Measurements from ENCODE around the gene EIF2B5. TPM values are rescaled to one million over a fixed set of nuclear protein-coding genes. Genes with fewer than 3 reads are reported as not detected.
A peak's percentile ranks its signal among the peaks of the same experiment; 100 is the strongest.

The EIF2B5 gene
- total and polyA plus RNA-seq, 9 of the 15 experiments (the other 6 are each of a cell fraction or from before 2014, with no cell fraction given): 19.1 to 92.4 (median 74.0) TPM

GRCh38 chr3:184135149-184135910 lies at the start of gene EIF2B5 (continued):
- TF ChIP-seq BRF2 (IDR thresholded peaks at IDR 0.05; ENCODE audit: borderline replicate concordance, insufficient read depth, insufficient read length) (no peak), THAP12 (CRISPR knock-in tag; IDR thresholded peaks at IDR 0.05) (peak; percentile 50; the same call in 1 of the 2 replicates), ZNF224 (CRISPR knock-in tag; IDR thresholded peaks at IDR 0.05) (no peak), CBX5 (IDR thresholded peaks at IDR 0.05; ENCODE audit: borderline replicate concordance, low read depth) (no peak), ZNF232 (CRISPR knock-in tag; IDR thresholded peaks at IDR 0.05) (no peak), FOXJ3 (CRISPR knock-in tag; IDR thresholded peaks at IDR 0.05) (no peak), CREB3L1 (IDR thresholded peaks at IDR 0.05; ENCODE audit: borderline replicate concordance, low read depth) (0 out of 2 replicates have a peak, but pooled peaks have one; percentile 55), PURB (CRISPR knock-in tag; IDR thresholded peaks at IDR 0.05; ENCODE audit: low read depth) (no peak), REST (IDR thresholded peaks at IDR 0.05; ENCODE audit: borderline replicate concordance) (no peak), REST (CRISPR knock-in tag; IDR thresholded peaks at IDR 0.05; ENCODE audit: low read depth) (no peak), MXD1 (CRISPR knock-in tag; IDR thresholded peaks at IDR 0.05; ENCODE audit: borderline replicate concordance, poor library complexity, severe bottlenecking) (no peak)
